ENCODE data around the gene KCND1.

DNA sequence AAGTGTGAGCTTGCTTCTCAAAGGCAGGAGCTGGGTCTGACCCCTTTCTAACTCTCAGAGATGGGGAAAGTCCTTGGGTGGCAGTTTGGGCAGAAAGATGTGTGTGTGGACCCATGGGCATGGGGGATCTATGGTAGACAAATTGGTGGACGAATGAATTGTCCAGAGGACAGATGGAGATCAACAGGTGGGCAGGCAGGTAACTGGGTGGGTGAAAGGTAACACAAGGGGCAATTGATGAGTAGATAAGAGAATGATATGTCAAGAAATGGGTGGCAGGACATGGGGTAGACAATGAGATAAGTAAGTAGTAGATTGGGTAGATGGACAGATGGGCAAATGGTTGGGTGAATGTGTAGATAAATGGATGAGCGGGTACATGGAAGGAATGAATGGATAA lies 2.9 kb upstream of the KCND1 start:
- TF ChIP-seq, protein P1, sequence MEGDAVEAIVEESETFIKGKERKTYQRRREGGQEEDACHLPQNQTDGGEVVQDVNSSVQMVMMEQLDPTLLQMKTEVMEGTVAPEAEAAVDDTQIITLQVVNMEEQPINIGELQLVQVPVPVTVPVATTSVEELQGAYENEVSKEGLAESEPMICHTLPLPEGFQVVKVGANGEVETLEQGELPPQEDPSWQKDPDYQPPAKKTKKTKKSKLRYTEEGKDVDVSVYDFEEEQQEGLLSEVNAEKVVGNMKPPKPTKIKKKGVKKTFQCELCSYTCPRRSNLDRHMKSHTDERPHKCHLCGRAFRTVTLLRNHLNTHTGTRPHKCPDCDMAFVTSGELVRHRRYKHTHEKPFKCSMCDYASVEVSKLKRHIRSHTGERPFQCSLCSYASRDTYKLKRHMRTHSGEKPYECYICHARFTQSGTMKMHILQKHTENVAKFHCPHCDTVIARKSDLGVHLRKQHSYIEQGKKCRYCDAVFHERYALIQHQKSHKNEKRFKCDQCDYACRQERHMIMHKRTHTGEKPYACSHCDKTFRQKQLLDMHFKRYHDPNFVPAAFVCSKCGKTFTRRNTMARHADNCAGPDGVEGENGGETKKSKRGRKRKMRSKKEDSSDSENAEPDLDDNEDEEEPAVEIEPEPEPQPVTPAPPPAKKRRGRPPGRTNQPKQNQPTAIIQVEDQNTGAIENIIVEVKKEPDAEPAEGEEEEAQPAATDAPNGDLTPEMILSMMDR (conservative IDR thresholded peaks at IDR 0.05; ENCODE audit: low read depth, low read length): no peak
- TF ChIP-seq RCOR1 (IDR thresholded peaks at IDR 0.05; ENCODE audit: insufficient replicate concordance, low read length): no peak
- TF ChIP-seq, protein P2, sequence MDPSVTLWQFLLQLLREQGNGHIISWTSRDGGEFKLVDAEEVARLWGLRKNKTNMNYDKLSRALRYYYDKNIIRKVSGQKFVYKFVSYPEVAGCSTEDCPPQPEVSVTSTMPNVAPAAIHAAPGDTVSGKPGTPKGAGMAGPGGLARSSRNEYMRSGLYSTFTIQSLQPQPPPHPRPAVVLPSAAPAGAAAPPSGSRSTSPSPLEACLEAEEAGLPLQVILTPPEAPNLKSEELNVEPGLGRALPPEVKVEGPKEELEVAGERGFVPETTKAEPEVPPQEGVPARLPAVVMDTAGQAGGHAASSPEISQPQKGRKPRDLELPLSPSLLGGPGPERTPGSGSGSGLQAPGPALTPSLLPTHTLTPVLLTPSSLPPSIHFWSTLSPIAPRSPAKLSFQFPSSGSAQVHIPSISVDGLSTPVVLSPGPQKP (IDR thresholded peaks at IDR 0.05; ENCODE audit: borderline replicate concordance, low read depth, low read length): no peak
- TF ChIP-seq POLR2A (IDR thresholded peaks at IDR 0.05; ENCODE audit: low read depth, low read length): no peak

Data from IMR-90 (cell line).